IgD-negative memory B cell (primary cell): ENCODE data around the gene PRADC1. TPM values are rescaled to one million over a fixed set of nuclear protein-coding genes. Genes with fewer than 3 reads are reported as not detected.
"Not testable (repeated sequence)": the region's sequence is repeated elsewhere in the genome, so short reads cannot be mapped to it uniquely, and the experiment has no call there.

ENCODE experiments used
- H3K27ac Mint-ChIP-seq, 3 donors: one replicate each; pipeline ENCODE4 v1.8.0; 2020 to 2022; ENCODE audit warnings: mild to moderate bottlenecking in 3 of 3, mixed read lengths in 3 of 3, moderate library complexity in 1 of 3
- H3K27me3 Mint-ChIP-seq: one replicate; pipeline ENCODE4 v1.8.0; 2021; ENCODE audit warnings: mixed read lengths
- H3K36me3 Mint-ChIP-seq: one replicate; pipeline ENCODE4 v1.8.0; 2020; ENCODE audit warnings: mild to moderate bottlenecking, mixed read lengths
- H3K4me1 Mint-ChIP-seq, 3 donors: one replicate each; pipeline ENCODE4 v1.8.0; 2020 to 2022; ENCODE audit warnings: mixed read lengths in 3 of 3, mild to moderate bottlenecking in 1 of 3
- H3K4me3 Mint-ChIP-seq, 4 donors: one replicate each; pipeline ENCODE4 v1.8.0; 2020 to 2022; ENCODE audit warnings: mild to moderate bottlenecking in 4 of 4, mixed read lengths in 4 of 4, moderate library complexity in 3 of 4
- H3K9me3 Mint-ChIP-seq, 3 donors: one replicate each; pipeline ENCODE4 v1.8.0; 2020 to 2021; ENCODE audit warnings: mixed read lengths in 3 of 3, mild to moderate bottlenecking in 1 of 3
- polyA plus RNA-seq: library from polyadenylated mRNA; unstranded; fragments of 300-500 nt; fragmentation: Illumina TruSeq; gene quantifications from one replicate; pipeline ENCODE4 v1.2.3, GENCODE V29; 2021

PRADC1 gene
- polyA plus RNA-seq, 1 donor from 2014 or later: 12.4 TPM

GRCh38 chr2:73262691-73263429 lies 29.8 kb upstream of the PRADC1 start:
- not testable (repeated sequence) for H3K4me1 Mint-ChIP-seq, H3K27ac Mint-ChIP-seq, H3K9me3 Mint-ChIP-seq, H3K36me3 Mint-ChIP-seq, H3K27me3 Mint-ChIP-seq, H3K4me3 Mint-ChIP-seq

GRCh38 chr2:73262108-73262651 lies 29.1 kb upstream of the PRADC1 start:
- H3K27ac Mint-ChIP-seq: no peak overlapping the region
- H3K27me3 Mint-ChIP-seq: no peaks in the 10 kb centered on the region
- H3K4me1 Mint-ChIP-seq: peaks cover 0 to 4% (median 0%) of the 10 kb centered on the region in 3 donors
- no peak overlapping the region for H3K4me3 Mint-ChIP-seq
- H3K36me3 Mint-ChIP-seq: peaks cover 2% of the 10 kb centered on the region
- no peaks in the 10 kb centered on the region for H3K9me3 Mint-ChIP-seq

GRCh38 chr2:73260338-73260984 lies 27.4 kb upstream of the PRADC1 start:
- Mint-ChIP-seq H3K36me3 (peaks cover 2% of the 10 kb centered on the region), H3K4me3 (no peak overlapping the region), H3K27me3 (no peaks in the 10 kb centered on the region), H3K27ac (no peak overlapping the region), H3K4me1 (no peaks in the 10 kb centered on the region), H3K9me3 (no peaks in the 10 kb centered on the region)

- H3K27me3 Mint-ChIP-seq: no peaks in the 10 kb centered on the region
- H3K4me3 Mint-ChIP-seq: no peak overlapping the region
- no peaks in the 10 kb centered on the region for H3K9me3 Mint-ChIP-seq
- peaks cover 0 to 1% (median 0%) of the 10 kb centered on the region in 3 donors for H3K4me1 Mint-ChIP-seq
- H3K36me3 Mint-ChIP-seq: peaks cover 2% of the 10 kb centered on the region
- peak overlapping the region in 1 of 3 donors; percentile 74 for H3K27ac Mint-ChIP-seq
These were observed 26.8 kb upstream of the PRADC1 start for GRCh38 chr2:73259704-73260337.

- Mint-ChIP-seq H3K27ac (peak overlapping the region in 1 of 3 donors; percentile 74), H3K27me3 (no peaks in the 10 kb centered on the region), H3K4me1 (peaks cover 0 to 1% (median 0%) of the 10 kb centered on the region in 3 donors), H3K36me3 (peaks cover 2% of the 10 kb centered on the region), H3K9me3 (no peaks in the 10 kb centered on the region), H3K4me3 (no peak overlapping the region)
These were observed 26.2 kb upstream of the PRADC1 start for GRCh38 chr2:73259276-73259675.

GRCh38 chr2:73258913-73259215 lies 25.8 kb upstream of the PRADC1 start:
- Mint-ChIP-seq H3K36me3 (peaks cover 2% of the 10 kb centered on the region), H3K4me3 (no peak overlapping the region), H3K9me3 (no peaks in the 10 kb centered on the region), H3K27ac (no peak overlapping the region), H3K27me3 (no peaks in the 10 kb centered on the region), H3K4me1 (peaks cover 0 to 1% (median 0%) of the 10 kb centered on the region in 3 donors)

- H3K36me3 Mint-ChIP-seq: peaks cover under 1% of the 10 kb centered on the region
- H3K4me1 Mint-ChIP-seq: peaks cover 0 to 1% (median 0%) of the 10 kb centered on the region in 3 donors
- no peak overlapping the region for H3K27ac Mint-ChIP-seq
- H3K27me3 Mint-ChIP-seq: no peaks in the 10 kb centered on the region
- no peaks in the 10 kb centered on the region for H3K9me3 Mint-ChIP-seq
- H3K4me3 Mint-ChIP-seq: no peak overlapping the region
These were observed 25.3 kb upstream of the PRADC1 start for GRCh38 chr2:73258186-73258912.

GRCh38 chr2:73257425-73258125 lies 24.5 kb upstream of the PRADC1 start:
- Mint-ChIP-seq H3K4me1 (peaks cover 0 to 1% (median 0%) of the 10 kb centered on the region in 3 donors), H3K9me3 (no peaks in the 10 kb centered on the region), H3K27ac (no peak overlapping the region), H3K27me3 (no peaks in the 10 kb centered on the region), H3K4me3 (no peak overlapping the region), H3K36me3 (no peaks in the 10 kb centered on the region)

GRCh38 chr2:73257021-73257420 lies 24.0 kb upstream of the PRADC1 start:
- no peak overlapping the region for H3K27ac Mint-ChIP-seq

GRCh38 chr2:73256618-73256922 lies 23.5 kb upstream of the PRADC1 start:
- no peaks in the 10 kb centered on the region for H3K36me3 Mint-ChIP-seq

More at GRCh38 chr2:73257021-73257420, 24.0 kb upstream of the PRADC1 start:
- H3K27me3 Mint-ChIP-seq: no peaks in the 10 kb centered on the region
- H3K4me3 Mint-ChIP-seq: no peak overlapping the region
- H3K4me1 Mint-ChIP-seq: peaks cover 0 to 1% (median 0%) of the 10 kb centered on the region in 3 donors
- H3K36me3 Mint-ChIP-seq: no peaks in the 10 kb centered on the region
- no peaks in the 10 kb centered on the region for H3K9me3 Mint-ChIP-seq

GRCh38 chr2:73255907-73256617 lies 23.0 kb upstream of the PRADC1 start:
- H3K27me3 Mint-ChIP-seq: no peaks in the 10 kb centered on the region
- H3K36me3 Mint-ChIP-seq: no peaks in the 10 kb centered on the region
- no peak overlapping the region for H3K4me3 Mint-ChIP-seq
- H3K9me3 Mint-ChIP-seq: no peaks in the 10 kb centered on the region
- peaks cover 0 to 1% (median 0%) of the 10 kb centered on the region in 3 donors for H3K4me1 Mint-ChIP-seq
- H3K27ac Mint-ChIP-seq: peak overlapping the region in 1 of 3 donors; percentile 76

More at GRCh38 chr2:73256618-73256922, 23.5 kb upstream of the PRADC1 start:
- no peaks in the 10 kb centered on the region for H3K27me3 Mint-ChIP-seq
- H3K9me3 Mint-ChIP-seq: no peaks in the 10 kb centered on the region
- no peak overlapping the region for H3K4me3 Mint-ChIP-seq
- peak overlapping the region in 1 of 3 donors; percentile 76 for H3K27ac Mint-ChIP-seq
- H3K4me1 Mint-ChIP-seq: peaks cover 0 to 1% (median 0%) of the 10 kb centered on the region in 3 donors

GRCh38 chr2:73255007-73255644 lies 22.1 kb upstream of the PRADC1 start:
- H3K4me1 Mint-ChIP-seq: peaks cover 0 to 1% (median 0%) of the 10 kb centered on the region in 3 donors
- H3K9me3 Mint-ChIP-seq: no peaks in the 10 kb centered on the region
- H3K36me3 Mint-ChIP-seq: no peaks in the 10 kb centered on the region
- H3K27ac Mint-ChIP-seq: no peak overlapping the region
- H3K27me3 Mint-ChIP-seq: no peaks in the 10 kb centered on the region
- H3K4me3 Mint-ChIP-seq: no peak overlapping the region

GRCh38 chr2:73254343-73255006 lies 21.4 kb upstream of the PRADC1 start:
- Mint-ChIP-seq H3K4me1 (peaks cover 0 to 4% (median 0%) of the 10 kb centered on the region in 3 donors), H3K27ac (no peak overlapping the region), H3K27me3 (no peaks in the 10 kb centered on the region), H3K4me3 (no peak overlapping the region), H3K9me3 (no peaks in the 10 kb centered on the region), H3K36me3 (no peaks in the 10 kb centered on the region)
